Embryonic facial prominence (tissue), 1 donor: ENCODE measurements around the gene CUEDC1.

Experiments
- DNase-seq: peaks from one replicate; pipeline ENCODE4 v3.0.0-alpha.2; 2016; ENCODE audit errors: extremely low spot score

The CUEDC1 gene

GRCh38 chr17:57957886-57958285 is 2.7 kb upstream of the CUEDC1 start:
- DNase-seq: no peak

GRCh38 chr17:57957120-57957850 is 2.1 kb upstream of the CUEDC1 start:
- no peak for DNase-seq

GRCh38 chr17:57956291-57957119 is 1.3 kb upstream of the CUEDC1 start:
- no peak for DNase-seq

GRCh38 chr17:57954397-57955182 is 622 bp downstream of the CUEDC1 start:
- no peak for DNase-seq

- DNase-seq: no peak
Measured at GRCh38 chr17:57953705-57954396, 1.4 kb downstream of the CUEDC1 start.

GRCh38 chr17:57953219-57953618 is 2.0 kb downstream of the CUEDC1 start:
- no peak for DNase-seq

- no peak for DNase-seq
Measured at GRCh38 chr17:57949649-57950048, 5.6 kb downstream of the CUEDC1 start.

GRCh38 chr17:57948555-57949420 is 6.4 kb downstream of the CUEDC1 start:
- DNase-seq: no peak

- DNase-seq: no peak
Measured at GRCh38 chr17:57948169-57948554, 7.0 kb downstream of the CUEDC1 start.

- no peak for DNase-seq
Measured at GRCh38 chr17:57947369-57947768, 7.8 kb downstream of the CUEDC1 start.

- DNase-seq: no peak
Measured at GRCh38 chr17:57946798-57947358, 8.3 kb downstream of the CUEDC1 start.

- no peak for DNase-seq
Measured at GRCh38 chr17:57945996-57946797, 9.0 kb downstream of the CUEDC1 start.

- no peak for DNase-seq
Measured at GRCh38 chr17:57944908-57945307, 10.3 kb downstream of the CUEDC1 start.

- no peak for DNase-seq
Measured at GRCh38 chr17:57943645-57944044, 11.6 kb downstream of the CUEDC1 start.

GRCh38 chr17:57943140-57943539 is 12.1 kb downstream of the CUEDC1 start:
- no peak for DNase-seq

- DNase-seq: no peak
Measured at GRCh38 chr17:57941384-57942370, 13.5 kb downstream of the CUEDC1 start.

- no peak for DNase-seq
Measured at GRCh38 chr17:57940653-57941329, 14.4 kb downstream of the CUEDC1 start.

- DNase-seq: no peak
Measured at GRCh38 chr17:57940231-57940630, 15.0 kb downstream of the CUEDC1 start.
